Skin of body (tissue), 2 donors: ENCODE data around the gene PCDHB11. TPM values are rescaled to one million over a fixed set of nuclear protein-coding genes. Genes with fewer than 3 reads are reported as not detected.
"Not testable (repeated sequence)": the region's sequence is repeated elsewhere in the genome, so short reads cannot be mapped to it uniquely, and the experiment has no call there.

Experiments used
- DNase-seq: peaks from one replicate; lab custom pipeline; 2025; lab: John Stamatoyannopoulos, UW
- total RNA-seq: library from RNA; depleted of rRNA; stranded (reverse); fragments of >200 nt; gene quantifications from one replicate; pipeline ENCODE4 v1.2.3, GENCODE V29; 2014

Gene PCDHB11
- total RNA-seq, 1 donor from 2014 or later = 3.5 TPM

GRCh38 chr5:141236516-141237313 is 37.3 kb downstream of the PCDHB11 start:
- no peak for DNase-seq

GRCh38 chr5:141241496-141241895 is 42.1 kb downstream of the PCDHB11 start:
- no peak for DNase-seq

DNA sequence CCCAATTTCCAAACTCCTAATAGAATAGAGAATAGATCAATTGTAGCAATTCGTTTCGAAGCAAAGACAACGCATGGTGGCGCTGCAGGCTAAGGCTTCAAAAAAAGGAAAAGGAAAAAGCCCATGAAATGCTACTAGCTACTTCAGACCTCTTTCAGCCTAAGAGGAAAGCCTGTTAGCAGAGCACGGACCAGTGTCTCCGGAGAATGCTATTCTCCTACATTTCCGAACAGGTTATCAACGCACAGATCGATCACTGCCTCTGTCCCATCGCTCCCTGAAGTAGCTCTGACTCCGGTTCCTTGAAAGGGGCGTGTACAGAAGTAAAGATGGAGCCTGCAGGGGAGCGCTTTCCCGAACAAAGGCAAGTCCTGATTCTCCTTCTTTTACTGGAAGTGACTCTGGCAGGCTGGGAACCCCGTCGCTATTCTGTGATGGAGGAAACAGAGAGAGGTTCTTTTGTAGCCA is 45.9 kb downstream of the PCDHB11 start, which contains the start of gene PCDHB15:
PCDHB15 (plus strand) TSS at position 146 of the 468 bp plus-strand sequence; CDS start at position 330, 184 bp downstream.
- no peak for DNase-seq

- DNase-seq = not testable (repeated sequence)
Measured at GRCh38 chr5:141246971-141247370, 47.5 kb downstream of the PCDHB11 start.

DNA sequence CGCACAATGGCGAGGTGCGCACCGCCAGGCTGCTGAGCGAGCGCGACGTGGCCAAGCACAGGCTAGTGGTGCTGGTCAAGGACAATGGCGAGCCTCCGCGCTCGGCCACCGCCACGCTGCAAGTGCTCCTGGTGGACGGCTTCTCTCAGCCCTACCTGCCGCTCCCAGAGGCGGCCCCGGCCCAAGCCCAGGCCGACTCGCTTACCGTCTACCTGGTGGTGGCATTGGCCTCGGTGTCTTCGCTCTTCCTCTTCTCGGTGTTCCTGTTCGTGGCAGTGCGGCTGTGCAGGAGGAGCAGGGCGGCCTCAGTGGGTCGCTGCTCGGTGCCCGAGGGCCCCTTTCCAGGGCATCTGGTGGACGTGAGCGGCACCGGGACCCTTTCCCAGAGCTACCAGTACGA is 48.0 kb downstream of the PCDHB11 start:
- DNase-seq = not testable (repeated sequence)

DNA sequence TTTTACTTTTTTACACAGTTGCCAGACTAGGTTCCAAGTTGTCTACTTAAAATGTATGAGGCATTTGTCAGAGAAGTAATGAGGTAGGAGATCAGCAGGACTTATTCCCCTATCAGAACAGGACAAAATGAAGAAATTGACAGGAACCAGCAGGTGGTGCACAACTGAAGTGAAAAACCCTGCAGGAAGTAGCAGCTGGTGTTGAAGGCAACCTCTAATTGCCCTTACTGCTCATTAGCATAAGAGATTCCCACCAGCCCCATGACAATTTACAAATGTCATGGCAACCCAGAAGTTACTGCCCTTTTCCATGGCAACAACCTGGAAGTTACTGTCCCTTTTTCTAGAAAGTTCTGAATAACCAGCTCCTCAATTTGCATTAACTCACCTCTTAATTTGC is 51.1 kb downstream of the PCDHB11 start:
- DNase-seq = no peak

Other genes with a start within 250 kb of the PCDHB11 start
- gene PCDHAC2, start 233.2 kb upstream of the PCDHB11 start, total RNA-seq = 3.0 TPM
- not detected for gene PCDHB1, start 148.3 kb upstream of the PCDHB11 start, total RNA-seq
- gene PCDHB2, start 105.0 kb upstream of the PCDHB11 start, total RNA-seq = 3.1 TPM
- gene PCDHB3, start 99.2 kb upstream of the PCDHB11 start, total RNA-seq = 2.7 TPM
- 1.6 TPM for gene PCDHB4, start 77.8 kb upstream of the PCDHB11 start, total RNA-seq
- 2.7 TPM for gene PCDHB5, start 64.4 kb upstream of the PCDHB11 start, total RNA-seq
- 0.39 TPM for gene PCDHB6, start 49.6 kb upstream of the PCDHB11 start, total RNA-seq
- gene PCDHB7, start 27.0 kb upstream of the PCDHB11 start, total RNA-seq = 1.1 TPM
- gene PCDHB8, start 21.8 kb upstream of the PCDHB11 start, total RNA-seq = 0.49 TPM
- 2.5 TPM for gene PCDHB16, start 17.2 kb upstream of the PCDHB11 start, total RNA-seq
- gene PCDHB9, start 12.5 kb upstream of the PCDHB11 start, total RNA-seq = 0.89 TPM
- 1.8 TPM for gene PCDHB10, start 7.3 kb upstream of the PCDHB11 start, total RNA-seq
- gene PCDHB12, start 9.1 kb downstream of the PCDHB11 start, total RNA-seq = 2.2 TPM
- gene PCDHB13, start 14.3 kb downstream of the PCDHB11 start, total RNA-seq = 2.9 TPM
- gene PCDHB14, start 23.7 kb downstream of the PCDHB11 start, total RNA-seq = 3.8 TPM
- 3.6 TPM for gene PCDHB15, start 45.8 kb downstream of the PCDHB11 start, total RNA-seq
- gene SLC25A2, start 104.4 kb downstream of the PCDHB11 start, total RNA-seq = 1.4 TPM
- 88.8 TPM for gene TAF7, start 121.2 kb downstream of the PCDHB11 start, total RNA-seq
- gene PCDHGA1, start 130.9 kb downstream of the PCDHB11 start, total RNA-seq = 0.39 TPM
- gene PCDHGA2, start 139.1 kb downstream of the PCDHB11 start, total RNA-seq = 3.6 TPM
- 1.6 TPM for gene PCDHGA3, start 144.2 kb downstream of the PCDHB11 start, total RNA-seq
- gene PCDHGB1, start 150.5 kb downstream of the PCDHB11 start, total RNA-seq = 2.6 TPM
- gene PCDHGA4, start 155.4 kb downstream of the PCDHB11 start, total RNA-seq = 2.9 TPM
- gene PCDHGB2, start 160.4 kb downstream of the PCDHB11 start, total RNA-seq = 3.3 TPM
- gene PCDHGA5, start 164.5 kb downstream of the PCDHB11 start, total RNA-seq = 3.6 TPM
- 4.3 TPM for gene PCDHGB3, start 170.6 kb downstream of the PCDHB11 start, total RNA-seq
- 3.6 TPM for gene PCDHGA6, start 174.3 kb downstream of the PCDHB11 start, total RNA-seq
- gene PCDHGA7, start 183.1 kb downstream of the PCDHB11 start, total RNA-seq = 3.5 TPM
- gene PCDHGB4, start 188.1 kb downstream of the PCDHB11 start, total RNA-seq = 6.1 TPM
- gene PCDHGA8, start 193.0 kb downstream of the PCDHB11 start, total RNA-seq = 3.3 TPM
- gene PCDHGB5, start 198.3 kb downstream of the PCDHB11 start, total RNA-seq = 8.0 TPM
- 4.2 TPM for gene PCDHGA9, start 203.2 kb downstream of the PCDHB11 start, total RNA-seq
- 5.6 TPM for gene PCDHGB6, start 208.4 kb downstream of the PCDHB11 start, total RNA-seq
- gene PCDHGA10, start 213.4 kb downstream of the PCDHB11 start, total RNA-seq = 4.9 TPM
- 7.6 TPM for gene PCDHGB7, start 218.1 kb downstream of the PCDHB11 start, total RNA-seq
- gene PCDHGA11, start 221.4 kb downstream of the PCDHB11 start, total RNA-seq = 6.1 TPM
- 3.9 TPM for gene PCDHGA12, start 230.9 kb downstream of the PCDHB11 start, total RNA-seq